GM21717 (cell line): Measurements from ENCODE around the gene RIMOC1.

Experiments
- ATAC-seq: cut with Tn5 transposase; IDR thresholded peaks from one replicate; pipeline ENCODE4 v1.9.1; 2021; ENCODE audit warnings: mild to moderate bottlenecking, moderate library complexity; ENCODE audit not compliant: unreplicated experiment

Gene RIMOC1, protein sequence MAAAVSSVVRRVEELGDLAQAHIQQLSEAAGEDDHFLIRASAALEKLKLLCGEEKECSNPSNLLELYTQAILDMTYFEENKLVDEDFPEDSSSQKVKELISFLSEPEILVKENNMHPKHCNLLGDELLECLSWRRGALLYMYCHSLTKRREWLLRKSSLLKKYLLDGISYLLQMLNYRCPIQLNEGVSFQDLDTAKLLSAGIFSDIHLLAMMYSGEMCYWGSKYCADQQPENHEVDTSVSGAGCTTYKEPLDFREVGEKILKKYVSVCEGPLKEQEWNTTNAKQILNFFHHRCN

GRCh38 chr5:41903892-41904799, at the start of gene RIMOC1:
Gene RIMOC1, plus strand, starts transcription at chr5:41904344. Its CDS starts 24 bp downstream, at chr5:41904368.
- ATAC-seq, result peak; percentile 99

DNA sequence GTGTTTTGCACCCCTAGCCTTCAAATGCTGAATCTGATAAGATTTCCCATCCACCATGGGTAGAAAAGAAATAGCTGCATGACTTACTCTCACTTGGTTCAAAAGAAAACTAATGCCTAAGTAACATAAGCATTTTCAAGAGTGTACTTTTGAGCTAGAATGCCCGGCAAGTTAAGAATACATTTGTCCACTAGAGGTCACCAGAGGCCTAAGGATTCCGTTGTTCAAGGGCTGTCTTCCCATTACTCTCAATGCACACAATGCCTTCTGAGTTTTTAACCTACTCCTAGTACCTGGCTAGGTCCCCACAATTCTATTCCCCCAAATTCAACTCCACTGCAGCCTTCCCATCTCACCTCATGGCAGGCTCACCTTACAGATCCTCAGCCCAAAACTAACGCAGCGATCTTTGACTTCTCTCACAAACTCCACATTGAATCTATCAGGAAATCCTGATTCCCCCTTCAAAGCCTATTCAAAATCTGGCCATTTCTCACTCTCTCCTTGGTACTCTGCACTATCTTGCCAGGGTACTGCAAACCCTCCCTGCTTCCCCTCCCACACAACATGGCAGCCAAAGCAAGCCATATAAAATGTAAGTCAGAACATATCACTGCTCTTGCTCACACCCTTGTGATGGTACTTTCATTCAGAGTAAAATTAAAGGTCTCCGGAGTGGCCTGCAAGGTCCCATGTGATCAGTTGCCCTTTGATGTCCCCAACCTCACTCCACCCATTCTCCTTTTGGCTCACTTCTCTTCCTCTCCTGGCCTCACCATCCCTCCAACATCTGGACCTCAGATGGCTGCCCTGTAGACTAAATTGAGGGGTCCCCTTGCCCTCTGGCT, 47.3 kb upstream of the RIMOC1 start:
- ATAC-seq, result peak; percentile 89

GRCh38 chr5:41857989-41858388, 46.2 kb upstream of the RIMOC1 start:
- ATAC-seq, result no peak

DNA sequence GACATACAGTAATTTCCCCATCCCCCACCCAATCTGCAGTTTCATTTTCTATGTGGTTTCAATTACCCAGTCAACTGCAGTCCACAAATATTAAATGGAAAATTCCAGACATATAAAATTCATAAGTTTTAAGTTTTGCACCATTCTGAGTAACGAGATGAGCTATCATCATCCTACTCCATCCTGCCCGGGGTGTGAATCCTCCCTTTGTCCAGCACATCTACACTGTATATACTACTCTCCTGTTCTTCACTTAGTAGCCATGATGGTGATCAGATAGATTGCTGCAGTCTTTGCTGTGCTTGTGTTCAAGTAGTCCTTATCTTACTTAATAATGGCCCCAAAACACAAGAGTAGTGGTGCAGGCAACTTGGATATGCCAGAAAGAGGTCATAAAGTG, 45.3 kb upstream of the RIMOC1 start:
- ATAC-seq, result no peak

DNA sequence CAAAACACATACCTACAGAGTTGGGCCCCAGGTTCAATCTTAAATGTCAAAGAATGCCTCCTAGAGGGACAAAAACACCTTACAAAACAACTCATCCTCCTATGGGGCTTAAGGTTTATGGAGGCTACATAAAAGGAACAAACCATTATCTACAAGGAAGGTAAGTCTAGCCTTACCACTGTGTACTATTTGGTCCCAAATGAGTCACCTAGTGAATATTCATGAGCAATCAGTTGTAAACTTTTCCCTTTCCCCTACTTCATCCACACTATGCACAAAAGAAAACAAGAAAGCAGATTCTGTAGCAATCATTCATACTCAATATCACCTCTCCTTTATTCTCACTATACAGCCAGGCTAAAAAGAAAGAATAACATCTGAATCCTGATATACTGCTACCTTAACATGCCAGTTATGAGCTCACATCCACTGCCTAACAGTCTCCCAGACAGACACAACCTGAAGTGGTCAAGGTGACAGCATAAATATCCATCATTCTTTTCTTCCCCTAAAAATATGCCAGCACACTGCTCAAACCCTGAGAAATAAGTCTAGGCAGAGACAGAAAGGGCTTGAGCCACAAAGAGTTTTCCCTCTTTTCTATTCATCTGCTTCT, 40.2 kb upstream of the RIMOC1 start:
- peak; percentile 74 for ATAC-seq

GRCh38 chr5:41869151-41869723, 34.9 kb upstream of the RIMOC1 start:
- no peak for ATAC-seq

DNA sequence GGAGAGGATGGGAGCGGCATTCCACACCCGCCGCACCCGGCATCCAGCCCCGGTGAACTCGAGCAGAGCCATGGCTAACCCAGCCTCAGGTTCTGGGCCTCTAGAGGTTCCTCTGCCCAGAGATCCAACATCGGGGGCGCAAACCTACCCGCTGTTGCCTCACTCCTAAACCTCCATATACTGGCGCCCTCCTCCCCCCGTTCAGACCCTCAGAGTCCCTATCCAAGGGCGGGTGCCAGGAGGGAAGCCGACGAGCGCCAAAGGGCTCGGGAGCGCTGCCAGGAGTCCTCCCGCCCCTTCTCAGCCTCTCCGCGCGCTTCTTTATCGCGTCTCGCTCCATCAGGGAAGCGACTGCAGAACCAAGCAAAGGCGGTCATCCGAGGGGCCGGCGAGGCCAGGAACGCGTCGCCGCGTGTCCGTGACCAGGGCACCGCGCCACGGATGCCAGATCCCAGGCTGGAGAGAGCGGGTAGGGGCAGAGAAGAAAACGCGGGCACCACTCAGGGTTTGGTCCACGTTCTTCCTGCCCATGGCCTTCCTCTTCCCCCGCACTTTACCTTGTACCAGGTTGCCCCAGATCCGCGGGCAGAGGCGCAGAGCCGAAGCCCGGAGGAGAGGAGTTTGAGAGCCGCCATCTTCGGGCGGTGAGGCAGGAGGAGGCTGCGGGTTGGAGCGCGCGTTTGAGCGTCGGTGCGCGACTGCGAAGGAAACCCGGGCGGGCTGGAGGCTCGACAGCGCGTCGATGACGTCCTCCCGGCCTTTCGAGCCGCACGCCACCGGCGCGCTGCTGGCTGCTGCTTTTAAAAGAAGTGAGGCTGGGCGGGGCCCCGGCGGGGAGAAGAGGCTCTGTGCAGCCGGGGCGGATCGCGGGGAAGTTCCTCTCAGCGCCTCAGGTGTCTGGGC, 34.2 kb upstream of the RIMOC1 start, which contains the start of gene OXCT1:
Gene OXCT1 (minus strand): TSS at position 702 of the 903 bp plus-strand sequence. CDS start 67 bp downstream, at position 635.
- peak; percentile 95 for ATAC-seq

- no peak for ATAC-seq
These were observed 33.5 kb upstream of the RIMOC1 start for GRCh38 chr5:41870627-41871048.

GRCh38 chr5:41871852-41872251, 32.3 kb upstream of the RIMOC1 start:
- no peak for ATAC-seq

- no peak for ATAC-seq
These were observed 29.6 kb upstream of the RIMOC1 start for GRCh38 chr5:41874512-41875060.

DNA sequence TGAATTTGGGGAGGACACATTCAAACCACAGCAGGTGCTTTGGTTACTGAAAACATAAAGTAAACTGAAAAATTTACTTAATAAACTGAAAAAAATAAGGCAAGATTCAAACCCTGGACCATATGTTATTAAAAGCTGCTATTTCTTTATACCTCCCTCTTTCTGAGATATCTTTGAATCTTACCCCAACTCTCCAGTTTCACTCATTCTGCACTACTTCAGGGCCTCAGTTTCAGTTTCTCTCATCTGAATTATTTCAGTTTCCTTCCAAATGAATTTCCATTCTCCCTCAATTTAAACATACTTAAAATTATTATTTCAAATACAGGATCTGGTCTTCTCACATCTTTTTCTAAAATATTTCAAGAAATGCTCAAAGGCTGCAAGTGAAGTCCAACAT, 29.0 kb upstream of the RIMOC1 start:
- ATAC-seq, result no peak

- no peak for ATAC-seq
These were observed 27.5 kb upstream of the RIMOC1 start for GRCh38 chr5:41876678-41877077.

DNA sequence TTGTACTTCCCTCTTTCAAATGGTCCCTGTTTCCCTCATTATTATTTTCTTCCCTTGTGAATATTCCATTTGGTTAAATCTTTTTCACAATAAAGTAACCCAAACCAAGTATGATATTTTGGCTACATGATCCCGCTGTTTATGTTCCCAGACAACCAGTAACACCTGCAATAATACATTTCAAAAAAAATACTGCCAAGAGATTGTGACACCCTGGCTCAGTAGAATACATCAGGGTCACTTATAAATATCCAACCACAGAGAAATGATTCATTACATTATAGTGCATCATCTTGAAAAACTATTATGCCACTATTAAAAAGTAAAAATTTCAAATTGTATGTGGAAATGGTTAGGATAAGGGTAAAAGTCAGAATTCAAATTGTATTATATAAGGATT, 26.7 kb upstream of the RIMOC1 start:
- ATAC-seq, result no peak

GRCh38 chr5:41878173-41878572, 26.0 kb upstream of the RIMOC1 start:
- ATAC-seq, result no peak

GRCh38 chr5:41878643-41879478, 25.3 kb upstream of the RIMOC1 start:
- no peak for ATAC-seq

DNA sequence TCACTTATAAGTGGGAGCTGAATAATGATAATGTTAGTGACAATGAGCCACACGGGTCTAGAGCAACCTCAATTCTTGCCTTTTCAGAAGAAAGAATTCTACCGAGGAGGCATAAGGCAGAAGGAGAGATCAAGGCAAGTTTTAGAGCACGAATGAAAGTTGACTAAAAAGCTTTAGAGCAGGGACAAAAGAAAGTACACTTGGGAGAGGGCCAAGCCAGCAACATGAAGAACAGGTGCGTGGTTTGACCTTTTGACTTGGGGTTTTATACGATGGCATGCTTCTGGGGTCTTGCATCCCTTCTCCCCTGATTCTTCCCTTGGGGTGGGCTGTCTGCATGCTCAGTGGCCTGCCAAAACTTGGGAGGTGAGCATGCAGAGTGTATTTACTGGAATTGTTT, 21.4 kb upstream of the RIMOC1 start:
- ATAC-seq, result no peak

DNA sequence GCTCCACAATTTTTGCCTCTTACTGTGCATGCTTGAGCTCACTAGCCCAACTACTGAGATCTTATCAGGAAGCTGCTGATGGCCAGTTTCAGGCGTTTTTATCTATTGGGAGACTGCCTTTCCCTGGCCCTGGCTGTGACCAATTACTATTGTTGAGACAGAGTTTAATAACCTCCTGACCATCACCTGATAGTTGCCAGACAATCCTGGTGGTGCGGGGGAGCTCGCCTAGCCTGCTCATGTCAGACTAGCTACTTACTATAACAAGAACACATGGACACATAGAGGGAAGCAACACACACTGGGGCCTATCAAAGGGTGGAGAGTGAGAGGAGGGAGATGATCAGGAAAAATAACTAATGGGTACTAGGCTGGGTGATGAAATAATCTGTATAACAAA, 20.9 kb upstream of the RIMOC1 start:
- no peak for ATAC-seq

DNA sequence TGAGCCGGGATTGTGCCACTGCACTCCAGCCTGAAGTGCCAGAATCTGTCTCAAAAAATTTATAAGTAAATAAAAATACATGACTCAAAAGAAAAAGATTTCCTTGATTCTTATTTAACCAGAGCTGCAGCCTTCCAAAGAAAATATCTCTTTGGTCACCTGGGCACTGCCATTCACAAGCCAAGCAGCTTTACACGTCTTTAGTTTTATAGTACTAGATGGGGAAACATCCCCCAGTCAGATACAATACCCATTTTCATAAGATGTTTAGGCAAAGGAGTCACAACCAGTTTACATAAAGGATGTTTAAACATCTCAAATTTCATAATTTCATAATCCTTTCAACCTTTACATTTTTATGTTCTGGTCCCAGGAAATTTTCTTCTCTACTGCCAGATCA, 20.2 kb upstream of the RIMOC1 start:
- ATAC-seq, result no peak
